ENCODE results near the gene TXLNB.

DNA sequence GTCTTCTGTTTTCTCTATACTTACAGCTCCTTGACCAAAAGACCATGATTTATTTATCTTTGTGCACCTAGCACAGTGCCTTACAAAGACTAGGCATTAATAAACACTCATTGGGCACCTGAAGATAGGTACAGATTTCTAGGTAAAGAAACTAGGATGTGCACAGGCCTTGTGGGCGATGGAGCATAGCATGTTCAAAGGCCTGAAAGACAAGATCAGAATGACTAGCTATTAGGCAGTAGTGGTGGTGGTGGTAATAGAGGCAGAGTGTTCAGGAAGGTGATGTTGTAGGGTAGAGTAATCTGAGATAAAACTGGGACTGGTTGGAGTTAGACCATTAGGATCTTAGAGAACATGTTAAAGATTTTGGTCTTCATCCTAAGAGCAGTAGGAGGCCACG lies 3.9 kb downstream of the TXLNB start:
- no peak for TF ChIP-seq POLR2AphosphoS5 (IDR thresholded peaks at IDR 0.05)
- TF ChIP-seq CTCF (IDR thresholded peaks at IDR 0.05 in 8 of 11, conservative IDR thresholded peaks at IDR 0.05 in 3 of 11): no peak
- no peak for TF ChIP-seq POLR2A (IDR thresholded peaks at IDR 0.05)

Data from spleen (tissue), 7 donors.